Activated effector memory CD4-positive, alpha-beta T cell treated with Interleukin-2 at 50 U/mL for 16 hours (primary cell): ENCODE results near the gene COL5A2.

Experiments used
- DNase-seq: peaks from one replicate; pipeline ENCODE4 v3.0.0-alpha.2; 2020

Gene COL5A2

DNA sequence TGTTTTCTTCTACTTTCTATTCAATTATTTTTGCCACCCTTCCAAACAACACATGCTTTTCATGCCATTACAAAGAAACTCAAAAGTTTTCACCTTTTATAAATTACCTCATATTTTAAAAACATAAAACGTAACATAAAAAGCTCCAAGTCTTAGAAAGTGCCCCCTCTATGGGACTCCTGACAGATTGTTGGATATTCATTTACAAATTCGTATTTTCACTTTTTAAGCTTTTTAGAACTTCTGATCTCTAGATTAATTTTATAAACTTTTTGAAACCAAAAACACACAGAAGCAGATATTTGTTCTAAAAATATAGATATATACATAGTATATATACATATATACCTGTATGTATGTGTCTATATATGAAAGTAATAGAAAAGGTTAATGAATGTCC lies 1.5 kb downstream of the COL5A2 start:
- no peak for DNase-seq

DNA sequence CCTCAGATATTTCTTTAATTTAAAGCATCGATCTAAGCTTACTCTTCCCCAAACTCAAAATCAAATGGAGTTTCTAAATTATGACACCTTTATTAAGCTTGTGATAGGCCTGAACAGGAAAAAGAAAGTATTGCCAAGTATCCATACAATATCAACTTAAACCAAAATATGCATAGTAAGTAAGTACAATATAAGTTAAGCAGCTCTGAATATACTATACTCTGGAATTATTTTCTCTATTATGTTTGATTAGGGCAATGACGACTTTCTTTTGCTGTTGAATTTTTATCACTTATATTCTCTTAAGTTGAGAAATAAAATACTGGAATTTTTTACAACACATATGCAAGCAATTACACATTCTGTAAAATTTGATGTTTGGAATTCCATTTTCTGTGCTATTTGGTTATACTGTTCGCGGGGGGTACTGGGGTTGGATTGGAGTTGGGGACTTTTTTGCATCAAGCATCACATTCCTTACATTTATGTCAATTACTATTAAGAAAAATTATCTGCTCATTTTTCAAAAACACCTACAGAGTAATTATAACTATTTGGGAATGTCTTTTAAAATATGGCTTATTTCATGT lies 2.2 kb downstream of the COL5A2 start:
- no peak for DNase-seq

DNA sequence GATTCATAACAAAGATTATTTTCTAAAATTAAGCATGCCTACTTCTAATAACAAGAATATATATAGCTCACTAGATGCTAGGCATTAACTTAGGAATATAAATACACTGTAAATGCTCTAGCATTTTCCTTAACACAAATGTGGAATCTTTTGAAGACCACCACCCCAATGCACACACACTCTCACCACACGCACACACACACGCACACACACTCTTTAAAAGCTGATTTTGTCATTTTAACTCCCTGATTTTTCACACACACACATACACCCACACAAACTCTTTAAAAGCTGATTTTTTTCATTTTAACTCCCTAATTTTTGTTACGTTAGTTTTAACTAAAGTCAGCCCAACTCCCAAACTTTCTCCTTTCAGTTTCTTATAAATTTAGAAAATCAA lies 3.0 kb downstream of the COL5A2 start:
- no peak for DNase-seq

- DNase-seq: no peak
Measured at GRCh38 chr2:189175869-189176433, 3.6 kb downstream of the COL5A2 start.

DNA sequence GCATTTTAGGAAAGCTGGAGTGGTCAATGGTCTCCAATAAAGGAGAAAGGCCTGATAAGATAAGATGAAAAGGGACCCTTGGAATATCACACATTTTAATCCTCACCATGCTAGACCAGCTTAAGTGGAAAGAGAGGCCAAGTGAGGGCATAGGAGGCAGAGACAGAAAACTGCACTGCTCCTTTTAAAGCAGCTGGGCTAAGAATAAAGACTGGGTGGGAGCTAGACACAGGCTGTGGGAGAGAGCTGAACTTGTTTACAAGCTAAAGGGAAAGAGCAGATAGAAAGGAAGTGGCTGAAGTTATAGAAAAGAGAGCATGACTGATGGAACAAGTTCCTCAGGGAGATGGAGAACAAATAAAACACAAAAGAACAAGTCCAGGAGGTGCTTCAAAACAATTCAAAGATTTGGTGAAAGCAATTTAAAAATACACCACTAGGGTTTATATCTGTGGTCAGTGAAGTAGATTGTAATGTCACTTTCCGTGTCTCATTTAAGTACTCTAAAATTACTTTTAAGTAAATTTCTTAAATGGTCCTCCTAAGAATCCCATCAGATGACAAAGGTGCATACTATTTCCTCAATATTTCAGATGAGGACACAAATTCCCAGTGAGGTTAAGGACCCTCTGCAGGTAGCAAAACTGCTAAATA lies 7.5 kb downstream of the COL5A2 start:
- DNase-seq: no peak

- no peak for DNase-seq
Measured at GRCh38 chr2:189168856-189169499, 10.6 kb downstream of the COL5A2 start.

DNA sequence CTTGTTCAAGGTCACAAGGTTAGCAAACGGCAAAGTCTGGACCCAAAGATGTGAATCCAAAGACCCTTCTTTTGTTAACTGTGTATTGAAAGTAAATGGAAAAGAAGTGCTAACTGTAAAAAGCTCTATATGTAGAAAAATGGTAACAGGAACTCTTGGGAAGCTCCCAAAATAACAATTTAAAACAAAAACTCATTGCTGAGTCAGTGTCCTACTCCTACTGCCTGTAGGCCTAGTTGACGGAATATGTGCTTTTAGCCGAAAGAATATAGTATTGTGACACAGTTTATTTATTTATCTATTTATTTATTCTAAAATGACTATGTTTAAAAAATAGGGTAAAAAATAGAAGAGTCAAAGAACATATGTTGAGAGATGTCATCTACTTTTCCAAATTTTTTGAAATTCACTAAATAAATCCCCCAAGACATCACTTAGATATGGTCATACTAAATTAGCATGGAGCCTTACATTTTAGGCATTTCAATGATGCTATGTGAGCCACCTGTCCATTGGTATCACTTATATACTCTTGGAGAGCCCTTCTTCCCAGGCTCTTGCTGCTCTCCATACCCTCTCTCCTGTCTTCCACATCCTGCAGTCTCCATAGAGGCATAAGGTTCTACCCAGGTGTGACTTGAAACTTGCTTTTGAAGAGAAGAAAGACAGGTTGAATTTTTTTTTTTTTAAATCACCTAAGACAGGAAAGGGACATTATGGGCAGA lies 13.7 kb downstream of the COL5A2 start:
- DNase-seq: no peak

GRCh38 chr2:189164746-189165145 lies 14.8 kb downstream of the COL5A2 start:
- DNase-seq: no peak

DNA sequence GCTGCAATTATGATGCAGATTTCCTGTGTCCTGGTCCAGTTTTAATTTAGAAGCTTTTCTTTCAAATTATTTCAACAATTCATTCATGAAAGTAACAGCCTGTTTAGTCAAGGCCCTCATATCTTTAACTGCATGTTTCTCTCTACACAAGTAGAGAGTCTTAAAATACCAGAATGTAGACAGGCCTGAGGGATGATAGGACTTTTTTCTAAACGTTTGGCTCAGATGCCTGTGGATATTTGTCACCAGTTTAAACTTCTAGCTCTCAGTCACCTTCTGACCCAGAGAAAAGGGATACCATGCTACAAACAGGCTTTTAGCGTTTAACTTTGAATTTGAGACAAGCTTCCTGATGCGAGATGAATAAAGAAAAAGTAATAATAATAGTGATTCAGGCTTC lies 15.7 kb downstream of the COL5A2 start:
- DNase-seq: no peak

DNA sequence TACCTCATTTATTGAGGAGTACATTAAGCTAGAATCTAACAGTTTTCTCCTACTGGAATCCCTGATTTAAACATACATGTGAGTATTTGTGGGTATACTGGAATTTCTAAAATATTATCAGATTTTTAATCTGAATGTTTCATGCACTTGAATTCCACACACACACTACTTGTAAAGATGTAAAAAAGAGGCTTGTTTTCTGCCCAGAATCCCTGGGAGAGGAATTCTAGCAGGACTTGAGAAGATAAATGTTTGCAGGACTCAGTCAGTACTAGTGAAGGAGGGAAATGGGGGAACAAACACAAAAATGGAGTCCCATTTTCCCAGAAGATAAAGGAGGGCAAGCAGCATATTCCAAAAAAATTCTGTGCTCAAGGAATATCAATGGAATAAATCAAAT lies 17.0 kb downstream of the COL5A2 start:
- no peak for DNase-seq

GRCh38 chr2:189161894-189162293 lies 17.7 kb downstream of the COL5A2 start:
- DNase-seq: no peak

DNA sequence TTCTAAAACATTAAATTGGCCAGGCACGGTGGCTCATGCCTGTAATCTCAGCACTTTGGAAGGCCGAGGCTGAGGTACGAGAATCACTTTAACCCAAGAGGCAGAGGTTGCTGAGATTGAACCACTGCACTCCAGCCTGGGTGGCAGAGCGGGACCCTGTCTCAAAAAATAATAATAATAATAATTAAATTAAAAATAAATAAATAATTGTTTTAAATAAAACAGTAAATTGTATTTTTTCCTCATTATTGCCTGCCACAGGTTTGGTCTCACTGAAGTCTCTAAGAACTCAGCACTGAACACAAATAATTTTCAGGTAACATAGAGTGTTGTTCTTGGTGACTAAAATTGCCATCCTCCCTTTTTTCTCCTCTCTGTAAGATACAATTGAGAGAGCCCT lies 19.8 kb downstream of the COL5A2 start:
- DNase-seq: no peak

DNA sequence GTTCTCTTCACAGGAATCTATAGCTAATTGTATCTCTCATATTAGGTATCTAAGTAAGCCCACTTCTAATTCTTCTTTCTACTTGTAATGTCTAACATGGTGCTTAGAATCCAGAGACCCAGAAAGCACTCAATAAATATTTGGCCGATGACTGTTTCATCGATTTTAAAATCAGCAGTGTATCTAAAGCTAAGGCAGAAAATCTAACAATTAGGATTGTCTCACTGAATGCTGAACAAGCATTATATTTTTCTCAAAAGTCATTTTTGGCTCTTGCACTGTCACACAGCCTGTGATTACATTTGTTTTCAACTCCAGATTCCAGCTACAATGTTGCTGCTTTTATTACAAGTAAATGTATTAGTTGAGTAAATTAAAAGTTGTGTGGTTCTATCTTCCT lies 20.3 kb downstream of the COL5A2 start:
- DNase-seq: no peak

DNA sequence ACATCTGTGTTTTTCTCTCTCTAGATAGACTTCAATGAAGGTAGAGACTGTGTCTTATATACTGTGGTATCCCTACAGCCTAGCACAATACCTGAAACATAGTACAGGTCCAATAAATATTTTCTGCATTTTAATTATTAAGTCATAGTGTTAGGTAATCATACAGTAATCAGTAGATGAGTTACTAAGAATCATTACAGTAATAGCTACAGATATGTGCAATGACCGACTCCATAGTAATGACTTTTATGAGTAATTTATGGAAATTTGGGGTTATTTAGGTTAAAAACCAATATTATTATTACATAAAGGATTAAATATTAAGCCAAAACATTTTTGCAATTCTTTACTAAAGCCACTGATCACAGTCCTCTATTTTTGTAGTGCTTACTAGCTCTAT lies 21.6 kb downstream of the COL5A2 start:
- no peak for DNase-seq

- DNase-seq: no peak
Measured at GRCh38 chr2:189157456-189157855, 22.1 kb downstream of the COL5A2 start.

- no peak for DNase-seq
Measured at GRCh38 chr2:189155795-189156194, 23.8 kb downstream of the COL5A2 start.

DNA sequence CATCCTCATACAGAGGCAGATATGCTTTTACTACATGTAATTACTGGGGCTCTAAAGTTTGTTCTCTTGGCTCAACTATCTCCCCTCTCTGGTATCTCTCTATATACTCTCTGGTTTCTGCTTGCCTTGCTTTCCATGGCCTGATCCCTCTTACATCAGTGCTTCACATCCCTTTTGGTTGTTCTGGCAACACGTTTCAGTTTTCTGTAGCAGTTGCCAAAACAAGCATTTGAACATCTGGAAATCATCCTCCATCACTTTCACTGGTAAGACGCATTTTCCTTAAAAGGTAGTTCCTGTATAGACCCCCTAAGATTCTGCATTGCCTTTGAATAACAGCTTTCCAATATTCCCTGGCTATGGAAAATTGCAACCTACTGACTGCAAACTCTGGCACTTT lies 25.9 kb downstream of the COL5A2 start:
- no peak for DNase-seq

GRCh38 chr2:189152483-189152882 lies 27.1 kb downstream of the COL5A2 start:
- no peak for DNase-seq

DNA sequence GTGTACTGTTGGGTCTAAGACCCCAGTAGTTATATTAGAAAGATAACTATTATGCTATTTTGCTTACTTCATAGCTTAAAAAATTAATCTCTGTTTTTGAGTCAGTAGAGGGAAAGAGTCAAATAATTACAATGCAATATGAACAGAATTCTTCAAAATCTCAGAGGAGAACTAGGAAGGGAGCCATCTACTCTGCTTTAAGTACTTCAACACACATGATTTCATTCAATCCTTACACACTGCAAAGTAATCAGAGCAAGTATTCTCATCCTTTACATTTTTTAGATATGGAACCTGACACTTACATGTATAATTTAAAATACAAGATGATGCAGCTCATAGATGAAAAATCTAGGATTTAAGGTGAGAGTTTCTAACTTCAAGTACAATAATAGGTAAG lies 27.7 kb downstream of the COL5A2 start:
- no peak for DNase-seq

- no peak for DNase-seq
Measured at GRCh38 chr2:189150033-189150432, 29.5 kb downstream of the COL5A2 start.

- DNase-seq: no peak
Measured at GRCh38 chr2:189147989-189148388, 31.6 kb downstream of the COL5A2 start.

DNA sequence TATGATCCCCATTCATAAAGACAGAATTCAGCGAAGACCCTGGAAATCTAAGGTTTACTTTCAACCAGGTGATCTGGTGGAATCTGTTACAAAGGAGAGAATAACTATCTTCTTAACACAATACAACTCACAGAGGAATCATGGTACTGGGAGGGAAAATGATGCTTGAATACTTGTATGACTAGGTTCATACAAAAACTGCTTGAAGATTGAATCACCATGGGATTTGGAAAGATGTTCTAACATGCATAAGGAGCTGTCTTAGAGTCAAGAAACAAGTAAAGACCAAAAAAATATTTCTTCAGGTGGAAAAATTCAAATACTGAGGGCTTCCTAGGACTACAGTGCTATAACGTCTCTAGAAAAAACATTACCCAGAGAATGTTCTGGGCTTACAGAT lies 32.2 kb downstream of the COL5A2 start:
- DNase-seq: no peak

- no peak for DNase-seq
Measured at GRCh38 chr2:189146553-189146952, 33.0 kb downstream of the COL5A2 start.
